Upper lobe of left lung (tissue), 4 donors: Measurements from ENCODE around the gene LYPD6B.

Experiments used
- EP300 ChIP-seq, 4 donors: sonication (generic); formaldehyde crosslinking; IDR thresholded peaks; one replicate each; pipeline ENCODE4 v1.5.1; 2017; ENCODE audit warnings: antibody characterized with exemption in 4 of 4, control low read depth in 2 of 4
- POLR2A ChIP-seq, 4 donors: fragments of 450-650 bp; IDR thresholded peaks; one replicate each; pipeline ENCODE4 v1.5.1; 2016 to 2017; ENCODE audit warnings: antibody characterized with exemption in 4 of 4, mild to moderate bottlenecking in 2 of 4
- POLR2AphosphoS5 ChIP-seq, 2 donors: sonication (generic); formaldehyde crosslinking; IDR thresholded peaks; one replicate each; pipeline ENCODE4 v1.5.1; 2017; ENCODE audit warnings: antibody characterized with exemption in 2 of 2
- TF ChIP-seq, protein P1 (sequence below), 6 experiments: fragments of 450-650 bp in 4 of 6; fragments of 200-600 bp in 2 of 6; sonication (generic) in 2 of 6; IDR thresholded peaks; one replicate each; pipeline ENCODE4 v1.5.1; 2016 to 2019; ENCODE audit warnings: antibody characterized with exemption in 6 of 6

DNA sequence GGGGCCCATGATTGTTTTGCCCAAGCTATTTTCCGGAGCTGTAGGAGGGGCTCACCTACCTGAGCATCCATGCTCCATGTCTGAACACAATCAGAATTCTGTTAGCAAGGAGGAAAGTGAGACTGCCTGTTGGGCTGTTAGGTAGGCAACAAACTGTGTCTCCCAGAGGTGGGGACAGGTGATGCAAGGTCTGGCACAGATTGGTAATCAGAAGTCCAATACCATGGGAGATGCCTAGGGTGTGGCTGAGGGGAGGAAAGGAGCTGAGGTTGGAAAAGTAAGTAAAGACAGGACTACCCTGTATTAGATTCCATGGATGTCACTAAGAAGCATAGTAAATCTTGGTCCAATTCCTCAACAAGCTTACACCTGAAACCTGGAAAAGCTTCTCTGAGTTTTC, 3.0 kb downstream of the LYPD6B start:
- TF ChIP-seq POLR2A (IDR thresholded peaks at IDR 0.05): no peak
- TF ChIP-seq EP300 (IDR thresholded peaks at IDR 0.05): no peak
- TF ChIP-seq, protein P1, sequence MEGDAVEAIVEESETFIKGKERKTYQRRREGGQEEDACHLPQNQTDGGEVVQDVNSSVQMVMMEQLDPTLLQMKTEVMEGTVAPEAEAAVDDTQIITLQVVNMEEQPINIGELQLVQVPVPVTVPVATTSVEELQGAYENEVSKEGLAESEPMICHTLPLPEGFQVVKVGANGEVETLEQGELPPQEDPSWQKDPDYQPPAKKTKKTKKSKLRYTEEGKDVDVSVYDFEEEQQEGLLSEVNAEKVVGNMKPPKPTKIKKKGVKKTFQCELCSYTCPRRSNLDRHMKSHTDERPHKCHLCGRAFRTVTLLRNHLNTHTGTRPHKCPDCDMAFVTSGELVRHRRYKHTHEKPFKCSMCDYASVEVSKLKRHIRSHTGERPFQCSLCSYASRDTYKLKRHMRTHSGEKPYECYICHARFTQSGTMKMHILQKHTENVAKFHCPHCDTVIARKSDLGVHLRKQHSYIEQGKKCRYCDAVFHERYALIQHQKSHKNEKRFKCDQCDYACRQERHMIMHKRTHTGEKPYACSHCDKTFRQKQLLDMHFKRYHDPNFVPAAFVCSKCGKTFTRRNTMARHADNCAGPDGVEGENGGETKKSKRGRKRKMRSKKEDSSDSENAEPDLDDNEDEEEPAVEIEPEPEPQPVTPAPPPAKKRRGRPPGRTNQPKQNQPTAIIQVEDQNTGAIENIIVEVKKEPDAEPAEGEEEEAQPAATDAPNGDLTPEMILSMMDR (IDR thresholded peaks at IDR 0.05): no peak
- TF ChIP-seq POLR2AphosphoS5 (IDR thresholded peaks at IDR 0.05): no peak
